Measurements from ENCODE around the gene STARD13. TPM values are rescaled to one million over a fixed set of nuclear protein-coding genes. Genes with fewer than 3 reads are reported as not detected.

Gene STARD13
- total and polyA plus RNA-seq, 2 donors = 1.7 to 2.0 TPM

- no peak overlapping the region for H3K27ac ChIP-seq (ENCODE audit: low read depth in 1 of 2, low read length in 1 of 2)
- 96% methylated on average over 2 of the region's 2 CpGs for WGBS
- H3K9me3 ChIP-seq (ENCODE audit: control insufficient read depth in 2 of 2, insufficient read depth in 1 of 2, low read length in 1 of 2) = no peaks in the 10 kb centered on the region
- no peak for DNase-seq (ENCODE audit: low read depth in 6 of 9, low spot score in 9 of 9)
- no peak overlapping the region for H3K4me3 ChIP-seq (ENCODE audit: low read length in 2 of 2)
- no peaks in the 10 kb centered on the region for H3K36me3 ChIP-seq (ENCODE audit: control insufficient read depth in 2 of 2, insufficient read depth in 2 of 2, low read length in 1 of 2)
- peaks cover 0 to 6% of the 10 kb centered on the region in 2 donors for H3K27me3 ChIP-seq (ENCODE audit: control insufficient read depth in 2 of 2, insufficient read depth in 1 of 2, low read length in 1 of 2)
- H3K4me1 ChIP-seq (ENCODE audit: control insufficient read depth in 2 of 2, insufficient read depth in 2 of 2, low read length in 2 of 2) = peaks cover 0 to 3% of the 10 kb centered on the region in 2 donors
Measured at GRCh38 chr13:33281951-33282595, 3.5 kb downstream of the STARD13 start.

- H3K27me3 ChIP-seq (ENCODE audit: control insufficient read depth in 2 of 2, insufficient read depth in 1 of 2, low read length in 1 of 2) = peaks cover 0 to 6% of the 10 kb centered on the region in 2 donors
- 95% methylated on average over 5 of the region's 5 CpGs for WGBS
- H3K27ac ChIP-seq (ENCODE audit: low read depth in 1 of 2, low read length in 1 of 2) = no peak overlapping the region
- H3K4me3 ChIP-seq (ENCODE audit: low read length in 2 of 2) = no peak overlapping the region
- H3K36me3 ChIP-seq (ENCODE audit: control insufficient read depth in 2 of 2, insufficient read depth in 2 of 2, low read length in 1 of 2) = no peaks in the 10 kb centered on the region
- DNase-seq (ENCODE audit: low read depth in 6 of 9, low spot score in 9 of 9) = no peak
- H3K9me3 ChIP-seq (ENCODE audit: control insufficient read depth in 2 of 2, insufficient read depth in 1 of 2, low read length in 1 of 2) = no peaks in the 10 kb centered on the region
- peaks cover 0 to 3% of the 10 kb centered on the region in 2 donors for H3K4me1 ChIP-seq (ENCODE audit: control insufficient read depth in 2 of 2, insufficient read depth in 2 of 2, low read length in 2 of 2)
Measured at GRCh38 chr13:33280923-33281322, 4.6 kb downstream of the STARD13 start.

- H3K4me3 ChIP-seq (ENCODE audit: low read length in 2 of 2) = no peak overlapping the region
- H3K9me3 ChIP-seq (ENCODE audit: control insufficient read depth in 2 of 2, insufficient read depth in 1 of 2, low read length in 1 of 2) = no peaks in the 10 kb centered on the region
- no peak for DNase-seq (ENCODE audit: low read depth in 6 of 9, low spot score in 9 of 9)
- no peaks in the 10 kb centered on the region for H3K4me1 ChIP-seq (ENCODE audit: control insufficient read depth in 2 of 2, insufficient read depth in 2 of 2, low read length in 2 of 2)
- peaks cover 0 to 2% of the 10 kb centered on the region in 2 donors for H3K27me3 ChIP-seq (ENCODE audit: control insufficient read depth in 2 of 2, insufficient read depth in 1 of 2, low read length in 1 of 2)
- no peak overlapping the region for H3K27ac ChIP-seq (ENCODE audit: low read depth in 1 of 2, low read length in 1 of 2)
- H3K36me3 ChIP-seq (ENCODE audit: control insufficient read depth in 2 of 2, insufficient read depth in 2 of 2, low read length in 1 of 2) = no peaks in the 10 kb centered on the region
- 96% methylated on average over 3 of the region's 3 CpGs for WGBS
Measured at GRCh38 chr13:33280279-33280905, 5.2 kb downstream of the STARD13 start.

- H3K4me1 ChIP-seq (ENCODE audit: control insufficient read depth in 2 of 2, insufficient read depth in 2 of 2, low read length in 2 of 2) = no peaks in the 10 kb centered on the region
- no peaks in the 10 kb centered on the region for H3K9me3 ChIP-seq (ENCODE audit: control insufficient read depth in 2 of 2, insufficient read depth in 1 of 2, low read length in 1 of 2)
- no peak overlapping the region for H3K4me3 ChIP-seq (ENCODE audit: low read length in 2 of 2)
- no peaks in the 10 kb centered on the region for H3K27me3 ChIP-seq (ENCODE audit: control insufficient read depth in 2 of 2, insufficient read depth in 1 of 2, low read length in 1 of 2)
- 79% methylated on average over 2 of the region's 2 CpGs for WGBS
- DNase-seq (ENCODE audit: low read depth in 6 of 9, low spot score in 9 of 9) = no peak
- no peaks in the 10 kb centered on the region for H3K36me3 ChIP-seq (ENCODE audit: control insufficient read depth in 2 of 2, insufficient read depth in 2 of 2, low read length in 1 of 2)
- H3K27ac ChIP-seq (ENCODE audit: low read depth in 1 of 2, low read length in 1 of 2) = no peak overlapping the region
Measured at GRCh38 chr13:33279414-33280278, 5.9 kb downstream of the STARD13 start.

- Histone ChIP-seq H3K9me3 (ENCODE audit: control insufficient read depth in 2 of 2, insufficient read depth in 1 of 2, low read length in 1 of 2) (no peaks in the 10 kb centered on the region), H3K4me3 (ENCODE audit: low read length in 2 of 2) (no peak overlapping the region), H3K36me3 (ENCODE audit: control insufficient read depth in 2 of 2, insufficient read depth in 2 of 2, low read length in 1 of 2) (no peaks in the 10 kb centered on the region), H3K4me1 (ENCODE audit: control insufficient read depth in 2 of 2, insufficient read depth in 2 of 2, low read length in 2 of 2) (no peaks in the 10 kb centered on the region), H3K27me3 (ENCODE audit: control insufficient read depth in 2 of 2, insufficient read depth in 1 of 2, low read length in 1 of 2) (no peaks in the 10 kb centered on the region), H3K27ac (ENCODE audit: low read depth in 1 of 2, low read length in 1 of 2) (no peak overlapping the region)
- no peak for DNase-seq (ENCODE audit: low read depth in 6 of 9, low spot score in 9 of 9)
- WGBS = 0% methylated on average over 1 of the region's 1 CpG
Measured at GRCh38 chr13:33278913-33279312, 6.6 kb downstream of the STARD13 start.

GRCh38 chr13:33277946-33278345 is 7.6 kb downstream of the STARD13 start:
- H3K4me3 ChIP-seq (ENCODE audit: low read length in 2 of 2) = no peak overlapping the region
- H3K27ac ChIP-seq (ENCODE audit: low read depth in 1 of 2, low read length in 1 of 2) = no peak overlapping the region
- no peaks in the 10 kb centered on the region for H3K4me1 ChIP-seq (ENCODE audit: control insufficient read depth in 2 of 2, insufficient read depth in 2 of 2, low read length in 2 of 2)
- no peaks in the 10 kb centered on the region for H3K27me3 ChIP-seq (ENCODE audit: control insufficient read depth in 2 of 2, insufficient read depth in 1 of 2, low read length in 1 of 2)
- H3K9me3 ChIP-seq (ENCODE audit: control insufficient read depth in 2 of 2, insufficient read depth in 1 of 2, low read length in 1 of 2) = no peaks in the 10 kb centered on the region
- 99% methylated on average over 1 of the region's 1 CpG for WGBS
- DNase-seq (ENCODE audit: low read depth in 6 of 9, low spot score in 9 of 9) = no peak
- H3K36me3 ChIP-seq (ENCODE audit: control insufficient read depth in 2 of 2, insufficient read depth in 2 of 2, low read length in 1 of 2) = no peaks in the 10 kb centered on the region

- WGBS = 98% methylated on average over 4 of the region's 4 CpGs
- no peaks in the 10 kb centered on the region for H3K36me3 ChIP-seq (ENCODE audit: control insufficient read depth in 2 of 2, insufficient read depth in 2 of 2, low read length in 1 of 2)
- no peaks in the 10 kb centered on the region for H3K4me1 ChIP-seq (ENCODE audit: control insufficient read depth in 2 of 2, insufficient read depth in 2 of 2, low read length in 2 of 2)
- DNase-seq (ENCODE audit: low read depth in 6 of 9, low spot score in 9 of 9) = no peak
- no peak overlapping the region for H3K27ac ChIP-seq (ENCODE audit: low read depth in 1 of 2, low read length in 1 of 2)
- H3K9me3 ChIP-seq (ENCODE audit: control insufficient read depth in 2 of 2, insufficient read depth in 1 of 2, low read length in 1 of 2) = no peaks in the 10 kb centered on the region
- H3K4me3 ChIP-seq (ENCODE audit: low read length in 2 of 2) = no peak overlapping the region
- no peaks in the 10 kb centered on the region for H3K27me3 ChIP-seq (ENCODE audit: control insufficient read depth in 2 of 2, insufficient read depth in 1 of 2, low read length in 1 of 2)
Measured at GRCh38 chr13:33277037-33277740, 8.4 kb downstream of the STARD13 start.

GRCh38 chr13:33276570-33276969 is 9.0 kb downstream of the STARD13 start:
- 74% methylated on average over 3 of the region's 3 CpGs for WGBS
- no peak overlapping the region for H3K4me3 ChIP-seq (ENCODE audit: low read length in 2 of 2)
- H3K36me3 ChIP-seq (ENCODE audit: control insufficient read depth in 2 of 2, insufficient read depth in 2 of 2, low read length in 1 of 2) = no peaks in the 10 kb centered on the region
- no peaks in the 10 kb centered on the region for H3K9me3 ChIP-seq (ENCODE audit: control insufficient read depth in 2 of 2, insufficient read depth in 1 of 2, low read length in 1 of 2)
- no peaks in the 10 kb centered on the region for H3K27me3 ChIP-seq (ENCODE audit: control insufficient read depth in 2 of 2, insufficient read depth in 1 of 2, low read length in 1 of 2)
- DNase-seq (ENCODE audit: low read depth in 6 of 9, low spot score in 9 of 9) = no peak
- no peaks in the 10 kb centered on the region for H3K4me1 ChIP-seq (ENCODE audit: control insufficient read depth in 2 of 2, insufficient read depth in 2 of 2, low read length in 2 of 2)
- no peak overlapping the region for H3K27ac ChIP-seq (ENCODE audit: low read depth in 1 of 2, low read length in 1 of 2)

Data from thymus (tissue), 11 donors.